Lung (tissue), 12 donors: ENCODE measurements around the gene RFX4. TPM values are rescaled to one million over a fixed set of nuclear protein-coding genes. Genes with fewer than 3 reads are reported as not detected.

Source experiments
- ATAC-seq: fragments of 200-7000 bp; cut with Tn5 transposase; one replicate; pipeline ENCODE4 v1.9.1; 2020; ENCODE audit warnings: moderate number of reproducible peaks; ENCODE audit not compliant: insufficient read depth, low FRiP score
- DNase-seq, 3 donors: peaks; one replicate each; pipeline ENCODE4 v3.0.0-alpha.2; 2013 to 2017
- H3K27ac ChIP-seq, 2 donors: one replicate each; pipeline ENCODE4 v1.5.1; 2013; ENCODE audit warnings: mild to moderate bottlenecking in 2 of 2, moderate library complexity in 2 of 2, control low read depth in 1 of 2, inconsistent platforms in 1 of 2, low read depth in 1 of 2, low read length in 1 of 2
- H3K27me3 ChIP-seq, 3 donors: one replicate each; pipeline ENCODE4 v1.5.1; 2013; ENCODE audit warnings: low read length in 2 of 3; ENCODE audit not compliant: control insufficient read depth in 3 of 3, insufficient read depth in 3 of 3
- H3K36me3 ChIP-seq, 4 donors: one replicate each; pipeline ENCODE4 v1.5.1; 2013; ENCODE audit warnings: low read length in 4 of 4, mild to moderate bottlenecking in 1 of 4, moderate library complexity in 1 of 4; ENCODE audit not compliant: control insufficient read depth in 4 of 4, insufficient read depth in 4 of 4
- H3K4me1 ChIP-seq, 5 donors: one replicate each; pipeline ENCODE4 v1.5.1; 2013; ENCODE audit warnings: low read length in 5 of 5, mild to moderate bottlenecking in 2 of 5, moderate library complexity in 1 of 5; ENCODE audit not compliant: control insufficient read depth in 5 of 5, insufficient read depth in 5 of 5
- H3K4me3 ChIP-seq: one replicate; pipeline ENCODE4 v1.5.1; 2013; ENCODE audit warnings: mild to moderate bottlenecking, control low read depth, moderate library complexity
- H3K9ac ChIP-seq, 2 donors: one replicate each; pipeline ENCODE4 v1.5.1; 2013; ENCODE audit warnings: low read length in 2 of 2, control low read depth in 1 of 2; ENCODE audit not compliant: insufficient read depth in 1 of 2
- H3K9me3 ChIP-seq, 4 donors: one replicate each; pipeline ENCODE4 v1.5.1; 2013; ENCODE audit warnings: low read length in 3 of 4, mild to moderate bottlenecking in 1 of 4, moderate library complexity in 1 of 4; ENCODE audit not compliant: control insufficient read depth in 4 of 4, insufficient read depth in 3 of 4
- WGBS, 2 donors: extraction: QIAGEN DNeasy Blood & Tissue Kit; methylation state at CpG; one replicate each; pipeline ENCODE4 v1.1.7; 2013; 5-methylcytosine and 5-hydroxymethylcytosine counted together
- polyA plus RNA-seq, 2 donors: library from polyadenylated mRNA; stranded (reverse); fragments of 200-250 nt; gene quantifications; one replicate each; pipeline ENCODE4 v1.2.1, GENCODE V29; 2013
- total RNA-seq, 2 donors: library from RNA; depleted of rRNA in 1 of 2; stranded (reverse); fragments of >200 nt in 1 of 2; gene quantifications; one replicate each; pipeline ENCODE4 v1.2.1, GENCODE V29; 2014 to 2021
- TF ChIP-seq, protein P1 (sequence below): IDR thresholded peaks from 2 replicates; pipeline ENCODE4 v1.5.1; 2012; ENCODE audit warnings: mild to moderate bottlenecking; ENCODE audit errors: control extremely low read depth, extremely low read depth
- donor health status: control.
- donor health status: control.
- donor health status: Bipolar disorder and iron deficiency.
- donor health status: healthy.
- donor health status: DM: yes; HTN: yes; CAD: no.

The RFX4 gene
- total and polyA plus RNA-seq, 4 donors = not detected

DNA sequence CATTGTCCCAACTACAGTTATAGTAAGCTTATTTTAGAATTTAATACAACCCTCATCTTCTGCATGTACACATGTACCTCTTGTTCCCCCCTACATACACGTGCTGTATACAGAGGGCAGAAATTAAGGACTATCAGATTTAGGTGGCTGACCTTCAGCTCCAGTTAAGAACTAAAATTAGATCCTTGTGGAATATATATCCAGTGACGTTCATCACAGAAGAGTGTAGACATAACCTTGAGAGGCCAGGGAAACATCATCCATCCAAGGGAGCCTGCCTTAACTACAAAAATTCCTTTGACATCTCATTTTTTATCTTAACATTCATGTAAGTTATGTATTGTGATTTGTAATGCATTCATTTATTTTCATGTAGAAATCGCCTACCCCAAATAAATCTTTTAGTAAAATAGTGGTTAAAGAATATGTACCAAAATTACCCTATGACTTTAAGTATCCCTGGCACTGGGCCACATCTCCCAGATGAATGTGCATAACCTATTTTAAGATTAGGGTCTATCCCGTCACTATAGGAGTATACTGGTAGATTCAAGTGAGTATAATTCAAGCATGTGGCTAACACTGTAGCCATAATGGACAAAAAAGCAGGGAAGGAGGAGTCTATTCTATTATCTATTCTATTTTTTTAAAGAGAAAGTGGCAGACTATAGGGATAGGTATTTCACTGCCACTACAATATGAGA, 219.2 kb downstream of the RFX4 start:
- H3K36me3 ChIP-seq = peaks cover 1 to 6% (median 4%) of the 10 kb centered on the region in 4 donors
- ATAC-seq = no peak
- WGBS, 2 donors = 90 to 95% methylated on average over 4 of the region's 4 CpGs

GRCh38 chr12:106804668-106805067, 221.9 kb downstream of the RFX4 start:
- H3K36me3 ChIP-seq = peaks cover 1 to 6% (median 4%) of the 10 kb centered on the region in 4 donors
- no peaks in the 10 kb centered on the region for H3K9me3 ChIP-seq
- peak overlapping the region in 1 of 2 donors; percentile 21 for H3K27ac ChIP-seq
- ATAC-seq (no peak), DNase-seq (no peak)
- H3K27me3 ChIP-seq = no peaks in the 10 kb centered on the region
- H3K9ac ChIP-seq = no peak overlapping the region
- WGBS, 2 donors = 60 to 70% methylated on average over 3 of the region's 3 CpGs
- TF ChIP-seq, protein P1, sequence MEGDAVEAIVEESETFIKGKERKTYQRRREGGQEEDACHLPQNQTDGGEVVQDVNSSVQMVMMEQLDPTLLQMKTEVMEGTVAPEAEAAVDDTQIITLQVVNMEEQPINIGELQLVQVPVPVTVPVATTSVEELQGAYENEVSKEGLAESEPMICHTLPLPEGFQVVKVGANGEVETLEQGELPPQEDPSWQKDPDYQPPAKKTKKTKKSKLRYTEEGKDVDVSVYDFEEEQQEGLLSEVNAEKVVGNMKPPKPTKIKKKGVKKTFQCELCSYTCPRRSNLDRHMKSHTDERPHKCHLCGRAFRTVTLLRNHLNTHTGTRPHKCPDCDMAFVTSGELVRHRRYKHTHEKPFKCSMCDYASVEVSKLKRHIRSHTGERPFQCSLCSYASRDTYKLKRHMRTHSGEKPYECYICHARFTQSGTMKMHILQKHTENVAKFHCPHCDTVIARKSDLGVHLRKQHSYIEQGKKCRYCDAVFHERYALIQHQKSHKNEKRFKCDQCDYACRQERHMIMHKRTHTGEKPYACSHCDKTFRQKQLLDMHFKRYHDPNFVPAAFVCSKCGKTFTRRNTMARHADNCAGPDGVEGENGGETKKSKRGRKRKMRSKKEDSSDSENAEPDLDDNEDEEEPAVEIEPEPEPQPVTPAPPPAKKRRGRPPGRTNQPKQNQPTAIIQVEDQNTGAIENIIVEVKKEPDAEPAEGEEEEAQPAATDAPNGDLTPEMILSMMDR = no peak
- no peak overlapping the region for H3K4me3 ChIP-seq
- H3K4me1 ChIP-seq = peaks cover 0 to 7% (median 0%) of the 10 kb centered on the region in 5 donors

More for the DNA sequence above, 219.2 kb downstream of the RFX4 start:
- no peaks in the 10 kb centered on the region for H3K27me3 ChIP-seq
- TF ChIP-seq, protein P1 = no peak
- no peaks in the 10 kb centered on the region for H3K9me3 ChIP-seq
- H3K9ac ChIP-seq = no peak overlapping the region
- H3K4me1 ChIP-seq = peaks cover 0 to 12% (median 0%) of the 10 kb centered on the region in 5 donors
- DNase-seq = peak in 2 of 3 donors; percentile 2 to 14
- H3K27ac ChIP-seq = peak overlapping the region in 1 of 2 donors; percentile 9
- no peak overlapping the region for H3K4me3 ChIP-seq

Other genes starting within 250 kb of the RFX4 start
- 10 to 100 TPM; 11.4 to 13.5 TPM for gene POLR3B, start 225.3 kb upstream of the RFX4 start, total RNA-seq
- 1 to 10 TPM; 3.6 to 6.6 TPM for gene POLR3B, start 225.3 kb upstream of the RFX4 start, polyA plus RNA-seq
- 10 to 100 TPM; 12.2 to 14.4 TPM for gene RIC8B, start 191.7 kb downstream of the RFX4 start, total RNA-seq
- 1 to 10 TPM; 3.3 to 4.2 TPM for gene RIC8B, start 191.7 kb downstream of the RFX4 start, polyA plus RNA-seq